Hepatocyte (in vitro differentiated cells): ENCODE measurements around the gene FAM83F. TPM values are rescaled to one million over a fixed set of nuclear protein-coding genes. Genes with fewer than 3 reads are reported as not detected.

Experiments used
- DNase-seq: peaks from one replicate; pipeline ENCODE4 v3.0.0-alpha.2; 2016; ENCODE audit warnings: low spot score
- H2AFZ ChIP-seq: fragments of 200-600 bp; sonication (generic); 2 replicates; pipeline ENCODE4 v1.6.0; 2016; ENCODE audit warnings: antibody characterized with exemption, mild to moderate bottlenecking
- H3K27ac ChIP-seq: fragments of 200-600 bp; sonication (generic); 2 replicates; pipeline ENCODE4 v1.5.1; 2016; ENCODE audit warnings: mild to moderate bottlenecking
- H3K27me3 ChIP-seq: fragments of 200-600 bp; sonication (generic); 2 replicates; pipeline ENCODE4 v1.6.1; 2016
- H3K36me3 ChIP-seq: fragments of 200-600 bp; sonication (generic); replicated peaks from 2 replicates; pipeline ENCODE4 v1.5.1; 2016; ENCODE audit warnings: low read depth; ENCODE audit not compliant: insufficient read depth
- H3K4me1 ChIP-seq: fragments of 200-600 bp; sonication (generic); 2 replicates; pipeline ENCODE4 v1.5.1; 2016; ENCODE audit warnings: mild to moderate bottlenecking, moderate library complexity; ENCODE audit not compliant: insufficient read depth
- H3K4me2 ChIP-seq: fragments of 200-600 bp; sonication (generic); 2 replicates; pipeline ENCODE4 v1.6.0; 2016
- H3K4me3 ChIP-seq: fragments of 200-600 bp; sonication (generic); 2 replicates; pipeline ENCODE4 v1.5.1; 2016; ENCODE audit warnings: mild to moderate bottlenecking
- H3K79me2 ChIP-seq: fragments of 200-600 bp; sonication (generic); 2 replicates; pipeline ENCODE4 v1.6.0; 2017; ENCODE audit warnings: mild to moderate bottlenecking
- H3K9me2 ChIP-seq: fragments of 200-600 bp; sonication (generic); replicated peaks from 2 replicates; pipeline ENCODE4 v1.6.0; 2017; ENCODE audit warnings: mild to moderate bottlenecking; ENCODE audit not compliant: insufficient read depth
- H3K9me3 ChIP-seq: fragments of 200-600 bp; sonication (generic); 2 replicates; pipeline ENCODE4 v1.5.1; 2016; ENCODE audit warnings: low read depth, mild to moderate bottlenecking
- H4K20me1 ChIP-seq: fragments of 200-600 bp; sonication (generic); 2 replicates; pipeline ENCODE4 v1.6.0; 2016; ENCODE audit warnings: mild to moderate bottlenecking; ENCODE audit not compliant: insufficient read depth, poor library complexity, severe bottlenecking
- EZH2 ChIP-seq: fragments of 200-600 bp; sonication (generic); IDR thresholded peaks from 2 replicates; pipeline ENCODE4 v1.6.1; 2016; ENCODE audit warnings: antibody characterized with exemption, mild to moderate bottlenecking, borderline replicate concordance
- EZH2phosphoT487 ChIP-seq: fragments of 200-600 bp; sonication (generic); IDR thresholded peaks from one replicate; pipeline ENCODE4 v1.6.1; 2018; ENCODE audit warnings: antibody characterized with exemption, mild to moderate bottlenecking, low read depth, moderate library complexity; ENCODE audit not compliant: unreplicated experiment, severe bottlenecking
- WGBS: methylation state at CpG from one replicate; pipeline ENCODE4 v1.1.6; 2016; ENCODE audit warnings: low lambda C conversion rate; ENCODE audit errors: missing lambda C conversion rate; 5-methylcytosine and 5-hydroxymethylcytosine counted together
- polyA plus RNA-seq: library from polyadenylated mRNA; unstranded; fragments of >200 nt; fragmentation: Nextera tagmentation; extraction: Ambion mirVana; gene quantifications from 2 replicates; pipeline ENCODE4 v1.2.1, GENCODE V29; 2016
- total RNA-seq: library from RNA; depleted of rRNA; stranded (reverse); fragments of >200 nt; gene quantifications from 2 replicates; pipeline ENCODE4 v1.2.3, GENCODE V29; 2014
- TF ChIP-seq, protein P1 (sequence below): fragments of 200-600 bp; sonication (generic); IDR thresholded peaks from 2 replicates; pipeline ENCODE4 v1.5.1; 2016; ENCODE audit warnings: antibody characterized with exemption, mild to moderate bottlenecking; ENCODE audit not compliant: poor library complexity

FAM83F gene
- total and polyA plus RNA-seq, 2 experiments from 2014 or later, result 10.8 to 12.8 TPM

DNA sequence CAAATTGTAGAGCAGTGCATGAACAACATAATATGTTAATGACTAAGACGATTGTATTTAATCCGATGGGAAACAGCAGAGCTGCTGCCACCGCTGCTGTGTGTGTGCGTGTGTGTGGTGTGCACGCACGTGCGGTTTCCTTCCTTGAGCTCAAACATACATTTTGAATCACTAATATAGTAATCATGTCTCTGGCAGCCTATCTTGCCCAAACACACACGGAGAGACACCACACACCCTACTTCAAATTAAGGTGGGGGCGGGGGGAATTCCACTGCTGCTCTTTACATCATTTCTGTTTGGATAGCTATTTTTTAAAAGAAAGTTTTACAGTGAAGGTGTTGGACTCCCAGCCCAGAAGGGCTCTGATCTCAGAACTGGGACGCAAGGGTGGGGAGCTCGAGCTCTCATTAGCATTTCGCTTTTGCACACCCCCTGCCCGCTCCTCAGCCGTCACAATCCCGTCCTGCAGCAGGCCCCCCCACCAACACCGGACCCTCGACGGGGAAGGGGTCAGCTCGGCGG is 651 bp upstream of the FAM83F start:
- TF ChIP-seq EZH2 (no peak), EZH2phosphoT487 (no peak)
- TF ChIP-seq, protein P1, sequence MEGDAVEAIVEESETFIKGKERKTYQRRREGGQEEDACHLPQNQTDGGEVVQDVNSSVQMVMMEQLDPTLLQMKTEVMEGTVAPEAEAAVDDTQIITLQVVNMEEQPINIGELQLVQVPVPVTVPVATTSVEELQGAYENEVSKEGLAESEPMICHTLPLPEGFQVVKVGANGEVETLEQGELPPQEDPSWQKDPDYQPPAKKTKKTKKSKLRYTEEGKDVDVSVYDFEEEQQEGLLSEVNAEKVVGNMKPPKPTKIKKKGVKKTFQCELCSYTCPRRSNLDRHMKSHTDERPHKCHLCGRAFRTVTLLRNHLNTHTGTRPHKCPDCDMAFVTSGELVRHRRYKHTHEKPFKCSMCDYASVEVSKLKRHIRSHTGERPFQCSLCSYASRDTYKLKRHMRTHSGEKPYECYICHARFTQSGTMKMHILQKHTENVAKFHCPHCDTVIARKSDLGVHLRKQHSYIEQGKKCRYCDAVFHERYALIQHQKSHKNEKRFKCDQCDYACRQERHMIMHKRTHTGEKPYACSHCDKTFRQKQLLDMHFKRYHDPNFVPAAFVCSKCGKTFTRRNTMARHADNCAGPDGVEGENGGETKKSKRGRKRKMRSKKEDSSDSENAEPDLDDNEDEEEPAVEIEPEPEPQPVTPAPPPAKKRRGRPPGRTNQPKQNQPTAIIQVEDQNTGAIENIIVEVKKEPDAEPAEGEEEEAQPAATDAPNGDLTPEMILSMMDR, result no peak
- H3K79me2 ChIP-seq, result peaks cover 17% of the 10 kb centered on the region
- H3K4me1 ChIP-seq, result peaks cover 35% of the 10 kb centered on the region
- no peaks in the 10 kb centered on the region for H4K20me1 ChIP-seq
- peaks cover 9% of the 10 kb centered on the region for H3K27me3 ChIP-seq
- no peak for DNase-seq
- H3K4me3 ChIP-seq, result no peak overlapping the region
- H3K9me3 ChIP-seq, result no peaks in the 10 kb centered on the region
- WGBS, result 60% methylated on average over 20 of the region's 20 CpGs
- no peaks in the 10 kb centered on the region for H3K36me3 ChIP-seq
- H2AFZ ChIP-seq, result peak overlapping the region; percentile 24
- peak overlapping the region; percentile 75 for H3K4me2 ChIP-seq
- no peak overlapping the region for H3K27ac ChIP-seq
- no peaks in the 10 kb centered on the region for H3K9me2 ChIP-seq

DNA sequence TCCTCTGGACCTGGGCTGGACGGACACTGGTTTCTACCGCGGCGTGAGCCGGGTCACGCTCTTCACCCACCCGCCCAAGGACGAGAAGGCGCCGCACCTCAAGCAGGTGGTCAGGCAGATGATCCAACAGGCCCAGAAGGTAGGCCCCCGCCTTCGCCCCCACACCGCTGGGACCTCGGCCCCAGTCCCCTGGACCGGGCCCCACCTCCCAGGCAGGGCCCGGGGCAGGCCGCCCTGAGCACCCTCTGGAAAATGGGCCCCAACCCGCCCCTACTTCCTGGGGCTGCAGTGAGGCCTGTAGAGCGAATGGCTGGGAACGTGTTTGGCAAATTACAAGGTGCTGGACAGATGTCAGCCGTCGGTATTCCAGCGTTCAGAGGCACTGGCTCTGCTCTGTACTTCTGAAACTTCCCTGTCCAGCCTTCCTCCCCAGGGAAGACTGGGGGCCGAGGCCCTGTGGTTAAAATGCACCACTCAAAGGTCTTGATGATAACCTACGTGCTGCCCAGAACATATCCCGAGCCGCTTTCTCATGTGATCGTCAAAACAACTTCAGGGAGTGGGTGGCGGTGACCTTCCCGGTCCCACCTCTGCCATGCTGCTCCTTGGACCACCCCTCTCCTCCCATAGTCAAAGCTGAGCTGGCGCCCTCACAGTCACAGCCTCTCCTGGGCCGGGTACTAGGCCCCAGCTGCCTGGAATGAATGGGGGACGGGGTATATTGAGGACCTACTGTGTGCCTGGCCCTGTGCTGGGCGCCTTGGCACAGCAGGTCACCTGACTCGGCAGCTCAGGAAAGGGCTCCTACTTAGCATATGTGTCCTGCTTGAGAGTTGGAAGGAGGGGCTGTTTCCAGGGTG is 869 bp downstream of the FAM83F start:
- peaks cover 47% of the 10 kb centered on the region for H3K4me1 ChIP-seq
- peak overlapping the region; percentile 18 for H3K4me3 ChIP-seq
- H3K9me2 ChIP-seq, result no peaks in the 10 kb centered on the region
- no peaks in the 10 kb centered on the region for H3K36me3 ChIP-seq
- DNase-seq, result peak; percentile 44
- H4K20me1 ChIP-seq, result no peaks in the 10 kb centered on the region
- H2AFZ ChIP-seq, result no peak overlapping the region
- WGBS, result 46% methylated on average over 23 of the region's 35 CpGs
- peaks cover 26% of the 10 kb centered on the region for H3K79me2 ChIP-seq
- H3K9me3 ChIP-seq, result no peaks in the 10 kb centered on the region
- H3K27ac ChIP-seq, result peak overlapping the region; percentile 84
- H3K27me3 ChIP-seq, result peaks cover 9% of the 10 kb centered on the region
- H3K4me2 ChIP-seq, result peak overlapping the region; percentile 79
- no peak for TF ChIP-seq EZH2
- no peak for TF ChIP-seq EZH2phosphoT487
- TF ChIP-seq, protein P1, result no peak

DNA sequence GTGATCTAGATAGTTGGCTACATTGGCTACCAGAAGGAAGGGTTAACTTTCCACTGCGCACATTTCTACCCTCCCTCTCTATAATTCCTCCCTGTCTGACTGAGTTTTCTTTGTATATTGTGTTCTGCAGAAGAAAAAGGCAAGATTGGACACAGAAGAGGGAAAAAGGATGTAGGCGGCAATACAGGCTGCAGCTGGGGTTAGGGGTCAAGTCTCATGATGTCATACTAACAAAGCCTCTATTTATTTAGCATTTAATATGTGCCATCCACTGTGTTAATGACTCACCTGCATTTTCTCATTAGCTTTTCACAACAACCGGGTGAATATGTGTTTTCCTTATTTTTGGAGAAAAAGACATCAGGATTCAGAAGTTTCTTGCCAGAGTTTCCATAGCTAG is 2.0 kb downstream of the FAM83F start:
- H3K9me2 ChIP-seq, result no peaks in the 10 kb centered on the region
- H3K9me3 ChIP-seq, result no peaks in the 10 kb centered on the region
- peak overlapping the region; percentile 79 for H3K4me2 ChIP-seq
- peaks cover 57% of the 10 kb centered on the region for H3K4me1 ChIP-seq
- H3K36me3 ChIP-seq, result no peaks in the 10 kb centered on the region
- DNase-seq, result no peak
- H2AFZ ChIP-seq, result no peak overlapping the region
- TF ChIP-seq EZH2phosphoT487 (no peak), EZH2 (no peak)
- peaks cover 9% of the 10 kb centered on the region for H3K27me3 ChIP-seq
- H4K20me1 ChIP-seq, result no peaks in the 10 kb centered on the region
- peak overlapping the region; percentile 84 for H3K27ac ChIP-seq
- H3K79me2 ChIP-seq, result peaks cover 29% of the 10 kb centered on the region
- 76% methylated on average over 3 of the region's 3 CpGs for WGBS
- H3K4me3 ChIP-seq, result no peak overlapping the region

DNA sequence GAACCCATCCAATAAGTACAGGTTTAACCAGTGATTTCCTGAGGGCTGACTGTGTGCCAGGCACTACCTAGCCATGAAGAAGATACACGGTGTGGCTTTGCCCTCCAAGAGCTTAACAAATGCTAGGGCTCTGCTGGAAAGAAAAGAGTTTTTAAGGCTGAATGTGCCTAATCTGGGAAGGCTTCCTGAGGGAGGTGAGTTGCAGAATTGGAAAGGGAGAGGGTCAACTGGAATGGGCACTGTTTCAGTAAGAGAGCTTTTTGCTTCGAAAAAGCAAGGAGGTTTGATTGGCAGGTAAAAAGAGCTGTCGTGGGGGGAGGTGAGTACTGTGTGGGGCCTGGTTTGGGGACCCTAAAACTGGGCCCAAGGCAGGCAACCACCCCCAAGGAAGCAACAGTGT is 2.7 kb downstream of the FAM83F start:
- H3K9me3 ChIP-seq, result no peaks in the 10 kb centered on the region
- peak overlapping the region; percentile 79 for H3K27ac ChIP-seq
- H3K79me2 ChIP-seq, result peaks cover 34% of the 10 kb centered on the region
- peak overlapping the region; percentile 79 for H3K4me2 ChIP-seq
- no peak overlapping the region for H3K4me3 ChIP-seq
- no peaks in the 10 kb centered on the region for H3K9me2 ChIP-seq
- DNase-seq, result no peak
- no peaks in the 10 kb centered on the region for H4K20me1 ChIP-seq
- peaks cover 62% of the 10 kb centered on the region for H3K4me1 ChIP-seq
- no peak for TF ChIP-seq EZH2phosphoT487
- TF ChIP-seq, protein P1, result no peak
- TF ChIP-seq EZH2, result no peak
- no peaks in the 10 kb centered on the region for H3K36me3 ChIP-seq
- peaks cover 5% of the 10 kb centered on the region for H3K27me3 ChIP-seq
- WGBS, result 82% methylated on average over 3 of the region's 3 CpGs
- H2AFZ ChIP-seq, result no peak overlapping the region
